ENCODE results near the gene MAP2K1.
"Not testable (repeated sequence)": the region's sequence is repeated elsewhere in the genome, so short reads cannot be mapped to it uniquely, and the experiment has no call there.

MAP2K1 gene

GRCh38 chr15:66481107-66481856 is 94.6 kb downstream of the MAP2K1 start:
- no peak for DNase-seq

DNA sequence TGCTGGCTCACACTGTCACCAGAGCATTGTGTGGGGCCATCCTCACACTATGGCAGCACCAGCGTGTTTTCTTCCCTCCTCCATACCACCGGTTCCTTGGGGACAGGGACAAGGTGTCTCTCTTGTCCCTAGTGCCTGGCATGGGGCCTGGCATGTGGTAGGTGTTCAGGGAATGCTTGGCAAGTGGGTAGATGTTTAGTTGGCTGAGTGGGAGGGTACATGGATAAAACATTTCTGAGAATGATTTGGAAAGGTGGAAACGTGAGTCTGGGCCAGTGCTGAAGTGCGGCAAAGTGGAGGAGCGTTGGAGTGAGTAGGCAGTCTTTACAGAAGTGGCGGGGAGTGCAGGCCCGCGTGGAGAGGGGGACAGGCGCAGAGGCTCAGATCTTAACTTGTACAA is 95.8 kb downstream of the MAP2K1 start:
- no peak for DNase-seq

DNA sequence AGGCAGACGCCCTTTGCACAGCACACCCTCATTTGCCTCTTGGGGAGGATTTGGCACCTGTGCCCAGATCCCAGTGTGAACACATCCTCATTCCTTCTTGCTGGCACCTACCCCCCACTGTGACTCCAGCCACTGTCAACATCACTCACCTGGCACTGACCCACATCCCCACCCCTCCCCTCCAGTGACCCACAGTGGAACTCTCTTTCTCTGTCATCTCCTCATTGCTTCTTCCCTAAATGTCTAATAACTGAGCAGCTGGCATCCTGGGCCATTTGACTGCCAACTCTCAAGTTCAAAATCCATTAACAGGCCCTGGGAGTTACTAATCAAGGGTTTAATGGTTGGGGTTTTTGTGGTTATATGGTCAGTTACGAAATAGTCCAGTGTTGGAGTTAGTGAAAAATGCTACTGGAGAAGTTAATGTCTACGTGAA is 96.4 kb downstream of the MAP2K1 start:
- DNase-seq, result no peak

- DNase-seq, result no peak
These were observed 97.9 kb downstream of the MAP2K1 start for GRCh38 chr15:66484539-66485112.

GRCh38 chr15:66486887-66487286 is 100.2 kb downstream of the MAP2K1 start:
- no peak for DNase-seq

GRCh38 chr15:66488525-66488924 is 101.8 kb downstream of the MAP2K1 start:
- no peak for DNase-seq

- DNase-seq, result no peak
These were observed 102.6 kb downstream of the MAP2K1 start for GRCh38 chr15:66489179-66489791.

DNA sequence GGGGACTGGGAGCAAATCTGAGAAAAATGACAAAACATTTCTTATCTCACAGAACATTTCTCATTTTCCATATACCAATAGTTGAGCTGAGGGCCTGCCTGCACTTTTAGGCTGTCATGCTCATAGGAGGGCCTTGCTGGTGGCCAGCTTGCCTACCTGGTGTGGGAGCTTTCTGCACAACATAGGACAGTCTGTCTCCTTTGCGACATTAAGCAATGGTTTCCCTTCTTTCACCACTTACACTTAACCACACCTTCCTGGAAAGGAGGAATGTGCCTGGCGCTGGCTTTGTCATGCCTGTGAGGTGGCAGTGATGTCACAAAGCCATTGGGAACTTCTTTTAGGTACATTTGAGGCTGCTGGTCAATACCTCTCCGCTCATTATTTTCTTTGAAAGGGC is 105.1 kb downstream of the MAP2K1 start:
- DNase-seq, result no peak

- no peak for DNase-seq
These were observed 107.5 kb downstream of the MAP2K1 start for GRCh38 chr15:66494262-66494661.

DNA sequence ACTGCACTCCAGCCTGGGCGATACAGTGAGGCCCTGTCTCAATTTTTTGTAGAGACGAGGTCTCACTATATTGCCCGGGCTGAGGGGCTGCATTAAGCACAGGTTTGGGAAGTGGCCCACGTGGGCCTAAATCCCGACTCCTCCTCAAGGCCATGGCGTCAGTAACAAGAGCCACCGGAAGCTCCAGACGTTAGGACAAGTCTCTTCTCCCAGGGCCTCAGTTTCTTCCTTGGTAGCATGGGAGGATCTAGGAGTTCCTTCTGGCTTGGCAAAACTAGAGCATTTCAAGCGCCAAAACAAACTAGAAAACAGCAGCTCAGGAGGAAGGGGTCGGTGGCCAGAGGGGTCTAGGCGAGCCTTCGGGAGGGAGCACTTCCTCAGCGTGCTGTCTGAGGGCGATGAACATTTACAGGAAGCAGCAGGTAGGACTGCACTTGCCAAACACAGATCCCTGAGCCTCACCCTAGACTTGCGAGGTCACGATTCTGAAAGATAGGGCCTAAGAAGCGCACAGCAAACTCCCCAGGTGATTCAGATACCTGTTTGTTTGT is 110.3 kb downstream of the MAP2K1 start:
- DNase-seq, result peak; percentile 26

- DNase-seq, result peak; percentile 80
These were observed 111.1 kb downstream of the MAP2K1 start, which contains the start of gene SNAPC5 for GRCh38 chr15:66497502-66498455. SNAPC5 (minus strand) TSS chr15:66497762; CDS start chr15:66497731, 31 bp downstream.

- peak; percentile 19 for DNase-seq
These were observed 112.0 kb downstream of the MAP2K1 start for GRCh38 chr15:66498501-66499386.

DNA sequence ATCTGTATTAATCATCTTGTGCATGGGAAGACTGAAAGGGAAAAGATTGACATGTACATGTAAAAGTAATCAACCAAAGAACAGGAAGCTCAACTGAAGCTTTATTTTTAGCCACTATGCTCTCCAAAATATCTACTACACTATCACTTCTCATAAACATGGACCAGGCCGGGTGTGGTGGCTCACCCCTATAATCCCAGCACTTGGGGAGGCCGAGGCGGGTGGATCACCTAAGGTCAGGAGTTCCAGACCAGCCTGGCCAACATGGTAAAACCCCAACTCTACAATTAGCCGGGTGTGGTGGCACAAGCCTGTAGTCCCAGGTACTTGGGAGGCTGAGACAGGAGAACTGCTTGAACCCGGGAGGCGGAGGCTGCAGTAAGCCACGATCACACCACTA is 113.6 kb downstream of the MAP2K1 start:
- not testable (repeated sequence) for DNase-seq

DNA sequence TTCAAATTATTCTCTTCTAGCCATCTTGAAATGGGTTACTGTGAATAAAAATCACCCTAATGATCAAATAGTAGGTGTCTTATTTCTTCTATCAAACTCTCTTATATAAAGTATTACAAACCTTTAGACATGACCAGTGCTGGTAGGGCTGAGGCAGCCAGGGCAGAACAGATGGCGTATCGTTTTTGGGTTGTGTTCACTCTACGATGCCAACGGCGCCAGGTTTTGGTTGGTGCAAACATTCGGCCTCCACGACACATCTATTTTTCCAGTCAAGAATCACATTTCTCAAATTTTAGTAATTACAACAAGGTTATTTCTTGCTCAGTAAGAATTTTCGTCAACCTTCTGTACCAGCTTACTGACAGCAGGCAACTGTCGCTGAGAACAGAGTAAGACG is 115.8 kb downstream of the MAP2K1 start:
- DNase-seq, result no peak

- DNase-seq, result not testable (repeated sequence)
These were observed 116.4 kb downstream of the MAP2K1 start for GRCh38 chr15:66503041-66503648.

DNA sequence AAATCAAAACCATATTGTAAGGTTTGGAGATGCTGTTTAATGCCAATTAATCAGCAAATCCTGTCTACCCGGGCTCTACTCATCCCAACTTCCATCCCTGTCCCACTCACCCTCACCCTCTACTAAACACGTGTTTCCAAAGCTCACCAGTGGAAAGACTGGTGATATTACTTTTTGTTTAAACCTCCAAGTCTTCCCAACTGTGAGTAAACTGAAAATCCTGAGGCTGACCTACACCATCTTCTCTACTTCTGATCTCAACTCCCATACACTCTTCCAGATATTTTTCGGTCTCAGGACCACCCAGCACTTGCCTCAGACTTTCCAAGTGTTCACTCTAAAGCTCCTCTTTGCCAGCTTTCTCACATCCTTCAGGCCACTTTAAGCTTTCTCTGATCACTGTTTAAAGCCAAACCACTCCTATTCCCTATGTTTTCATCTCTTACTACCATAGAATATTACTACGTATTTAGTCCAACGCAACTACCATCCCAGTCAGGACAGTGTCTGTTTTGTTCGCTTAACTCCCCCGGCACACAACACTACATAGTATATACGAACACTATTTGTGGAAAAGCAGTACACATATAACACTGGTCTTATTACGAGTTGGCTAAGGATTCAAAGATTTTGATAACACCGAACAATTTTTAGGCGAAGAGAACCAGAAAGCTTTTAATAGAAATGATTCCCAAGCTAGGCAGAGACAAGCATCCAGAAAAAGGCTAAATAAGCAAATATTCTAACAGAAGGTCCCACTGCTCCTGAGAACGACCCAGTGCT is 117.3 kb downstream of the MAP2K1 start:
- DNase-seq, result no peak

- peak; percentile 80 for DNase-seq
These were observed 118.1 kb downstream of the MAP2K1 start, which contains the start of the genes RPL4 and ZWILCH for GRCh38 chr15:66504563-66505429. RPL4 (minus strand) TSS chr15:66504855; CDS start chr15:66504790, 65 bp downstream. ZWILCH (plus strand) TSS chr15:66505326; CDS start chr15:66505339, 13 bp downstream.

DNA sequence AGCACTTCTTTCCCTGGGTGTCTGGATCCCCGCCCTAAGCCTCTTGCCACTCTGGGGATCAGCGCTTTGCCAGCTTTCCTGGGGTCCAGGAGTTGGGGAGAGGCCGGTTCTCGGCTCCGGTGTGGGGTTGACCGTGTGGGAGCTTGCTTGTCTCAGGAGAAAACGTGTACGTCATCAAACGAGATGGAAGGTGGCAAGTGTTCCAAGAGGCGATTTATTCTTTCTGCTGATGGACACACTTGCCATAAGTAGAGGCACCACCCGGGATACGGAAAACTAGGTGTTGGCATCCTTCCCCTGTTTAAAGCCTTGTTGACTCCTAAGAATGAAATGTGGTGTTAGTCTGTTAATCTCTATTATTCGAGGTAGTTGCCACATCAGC is 118.7 kb downstream of the MAP2K1 start:
- DNase-seq, result peak; percentile 68

GRCh38 chr15:66505818-66506217 is 119.1 kb downstream of the MAP2K1 start:
- no peak for DNase-seq

Data from NCI-H2227 treated with DMSO at 0.1 percent for 48 hours (cell line).